ENCODE data around the gene PDSS2.

GRCh38 chr6:107185391-107185970 lies 273.9 kb downstream of the PDSS2 start:
- TF ChIP-seq, protein P1, sequence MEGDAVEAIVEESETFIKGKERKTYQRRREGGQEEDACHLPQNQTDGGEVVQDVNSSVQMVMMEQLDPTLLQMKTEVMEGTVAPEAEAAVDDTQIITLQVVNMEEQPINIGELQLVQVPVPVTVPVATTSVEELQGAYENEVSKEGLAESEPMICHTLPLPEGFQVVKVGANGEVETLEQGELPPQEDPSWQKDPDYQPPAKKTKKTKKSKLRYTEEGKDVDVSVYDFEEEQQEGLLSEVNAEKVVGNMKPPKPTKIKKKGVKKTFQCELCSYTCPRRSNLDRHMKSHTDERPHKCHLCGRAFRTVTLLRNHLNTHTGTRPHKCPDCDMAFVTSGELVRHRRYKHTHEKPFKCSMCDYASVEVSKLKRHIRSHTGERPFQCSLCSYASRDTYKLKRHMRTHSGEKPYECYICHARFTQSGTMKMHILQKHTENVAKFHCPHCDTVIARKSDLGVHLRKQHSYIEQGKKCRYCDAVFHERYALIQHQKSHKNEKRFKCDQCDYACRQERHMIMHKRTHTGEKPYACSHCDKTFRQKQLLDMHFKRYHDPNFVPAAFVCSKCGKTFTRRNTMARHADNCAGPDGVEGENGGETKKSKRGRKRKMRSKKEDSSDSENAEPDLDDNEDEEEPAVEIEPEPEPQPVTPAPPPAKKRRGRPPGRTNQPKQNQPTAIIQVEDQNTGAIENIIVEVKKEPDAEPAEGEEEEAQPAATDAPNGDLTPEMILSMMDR (IDR thresholded peaks at IDR 0.05; ENCODE audit: insufficient read depth, low read length, poor library complexity, severe bottlenecking), result no peak
- TF ChIP-seq EZH2phosphoT487 (conservative IDR thresholded peaks at IDR 0.05; ENCODE audit: low read length), result no peak

All from SU-DHL-6 (cell line).